Duodenal mucosa (tissue), 2 donors: ENCODE data around the gene HOOK2.

Experiments used
- H3K27ac ChIP-seq: one replicate; pipeline ENCODE4 v1.7.0; 2013; ENCODE audit warnings: low read depth, low read length
- H3K27me3 ChIP-seq, 2 donors: one replicate each; pipeline ENCODE4 v1.7.0; 2013; ENCODE audit warnings: low read length in 2 of 2, control low read depth in 1 of 2; ENCODE audit not compliant: insufficient read depth in 2 of 2, control insufficient read depth in 1 of 2
- H3K36me3 ChIP-seq, 2 donors: one replicate each; pipeline ENCODE4 v1.7.0; 2013; ENCODE audit warnings: low read length in 2 of 2, control low read depth in 1 of 2; ENCODE audit not compliant: insufficient read depth in 2 of 2, control insufficient read depth in 1 of 2
- H3K4me1 ChIP-seq, 2 donors: one replicate each; pipeline ENCODE4 v1.7.0; 2013; ENCODE audit warnings: low read length in 2 of 2, control low read depth in 1 of 2; ENCODE audit not compliant: insufficient read depth in 2 of 2, control insufficient read depth in 1 of 2
- H3K4me3 ChIP-seq, 2 donors: one replicate each; pipeline ENCODE4 v1.7.0; 2013; ENCODE audit warnings: low read length in 2 of 2, low read depth in 1 of 2
- H3K9ac ChIP-seq, 2 donors: one replicate each; pipeline ENCODE4 v1.7.0; 2013; ENCODE audit warnings: low read length in 2 of 2, low read depth in 1 of 2
- H3K9me3 ChIP-seq, 2 donors: one replicate each; pipeline ENCODE4 v1.7.0; 2013; ENCODE audit warnings: low read length in 2 of 2, control low read depth in 1 of 2; ENCODE audit not compliant: control insufficient read depth in 1 of 2

HOOK2 gene

DNA sequence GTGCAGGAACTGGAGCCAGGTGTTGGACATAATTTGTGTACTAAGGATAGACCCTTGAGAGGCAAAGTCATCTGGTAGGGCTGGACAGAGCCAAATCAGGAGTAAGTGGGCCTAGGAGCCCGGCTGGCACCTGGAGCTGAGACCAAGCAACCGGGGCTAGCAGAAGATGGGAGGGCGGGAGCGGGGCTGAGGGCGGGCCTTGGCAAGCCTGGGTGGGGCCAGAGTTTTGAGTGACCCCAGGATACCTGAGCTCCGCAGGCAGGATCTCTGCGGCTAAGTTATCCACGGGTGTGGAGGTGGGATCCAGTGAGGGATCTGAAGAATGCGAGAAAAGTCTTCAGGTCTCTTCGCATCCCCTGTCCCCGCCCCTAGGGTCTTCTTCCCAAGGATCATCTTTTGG is 8.2 kb downstream of the HOOK2 start:
- H3K36me3 ChIP-seq: peaks cover 4 to 41% of the 10 kb centered on the region in 2 donors

DNA sequence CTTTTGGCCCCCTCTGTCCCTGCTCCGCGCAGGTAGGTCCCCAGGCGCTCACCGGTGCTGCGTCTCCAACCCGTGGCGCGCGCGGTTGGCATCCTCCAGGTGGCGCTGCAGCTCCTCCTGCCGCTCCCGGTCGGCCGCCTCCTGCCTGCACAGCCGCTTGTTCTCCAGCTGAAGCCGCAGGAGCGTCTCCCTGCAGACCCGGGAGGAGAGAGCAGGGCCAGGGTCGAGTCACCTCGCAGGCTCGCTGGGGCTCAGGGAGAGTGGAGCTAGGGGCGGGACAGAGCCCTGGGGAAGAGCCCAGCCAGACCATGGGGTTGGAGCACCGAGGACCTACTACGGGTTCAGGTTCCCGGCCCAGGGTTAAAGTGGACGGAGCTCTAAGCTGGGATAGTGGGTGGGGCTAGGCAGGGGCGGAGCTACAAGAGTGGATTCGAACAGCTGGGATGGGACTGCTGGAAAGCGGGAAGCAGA is 9.3 kb downstream of the HOOK2 start:
- peaks cover 4 to 43% of the 10 kb centered on the region in 2 donors for H3K36me3 ChIP-seq
- H3K4me3 ChIP-seq: peak overlapping the region; percentile 59 to 61
- H3K4me1 ChIP-seq: peaks cover 4 to 9% of the 10 kb centered on the region in 2 donors
- H3K9ac ChIP-seq: peak overlapping the region in 1 of 2 donors; percentile 23
- H3K27me3 ChIP-seq: no peaks in the 10 kb centered on the region
- H3K27ac ChIP-seq: peak overlapping the region; percentile 42
- H3K9me3 ChIP-seq: no peaks in the 10 kb centered on the region

More for the DNA sequence above, 8.2 kb downstream of the HOOK2 start:
- H3K4me3 ChIP-seq: no peak overlapping the region
- peaks cover 4 to 9% of the 10 kb centered on the region in 2 donors for H3K4me1 ChIP-seq
- no peaks in the 10 kb centered on the region for H3K9me3 ChIP-seq
- H3K27me3 ChIP-seq: no peaks in the 10 kb centered on the region
- H3K27ac ChIP-seq: no peak overlapping the region
- H3K9ac ChIP-seq: no peak overlapping the region

DNA sequence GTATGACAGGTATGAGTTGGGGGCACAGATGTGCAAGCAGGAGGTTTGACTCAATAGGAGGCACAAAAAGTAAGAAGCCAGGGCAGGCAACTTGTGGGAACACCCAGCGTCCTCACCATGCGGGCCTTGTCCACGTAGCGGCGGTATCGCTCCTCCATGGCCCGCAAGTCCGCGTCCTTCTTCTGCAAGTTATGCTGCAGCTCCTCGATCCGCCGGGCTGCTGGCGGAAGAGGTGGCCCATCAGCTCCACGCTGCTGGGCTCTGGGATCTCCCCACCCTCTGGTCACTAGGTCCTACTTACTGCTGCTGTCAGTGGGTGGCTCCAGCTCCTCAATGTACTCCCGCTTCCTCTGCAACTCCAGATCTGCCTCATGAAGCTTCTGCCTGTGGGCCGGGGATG is 10.7 kb downstream of the HOOK2 start:
- no peaks in the 10 kb centered on the region for H3K9me3 ChIP-seq
- H3K4me1 ChIP-seq: peaks cover 0 to 4% of the 10 kb centered on the region in 2 donors
- H3K4me3 ChIP-seq: no peak overlapping the region
- peaks cover 0 to 39% of the 10 kb centered on the region in 2 donors for H3K36me3 ChIP-seq
- no peak overlapping the region for H3K9ac ChIP-seq
- no peak overlapping the region for H3K27ac ChIP-seq
- H3K27me3 ChIP-seq: no peaks in the 10 kb centered on the region

DNA sequence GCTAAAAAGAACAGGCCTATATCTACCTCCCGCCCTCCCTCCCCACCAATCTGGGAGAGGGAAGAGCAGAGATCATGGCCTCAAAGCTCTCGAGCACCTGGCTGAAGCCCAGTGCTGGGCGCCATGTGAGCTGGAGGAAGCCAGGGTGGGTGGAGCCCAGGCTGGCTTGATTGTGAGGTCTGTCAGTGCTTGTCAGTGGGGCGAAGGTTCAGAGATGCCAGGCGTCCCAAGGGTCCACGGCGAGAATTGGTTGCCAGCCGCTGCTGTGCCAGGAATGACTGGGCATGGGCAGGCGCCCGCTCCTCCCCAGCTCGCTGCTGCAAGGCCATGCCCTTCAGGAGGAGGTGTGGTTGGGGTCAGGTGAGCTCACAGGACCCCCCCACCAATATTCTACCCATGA is 12.3 kb downstream of the HOOK2 start:
- no peaks in the 10 kb centered on the region for H3K9me3 ChIP-seq
- H3K27ac ChIP-seq: no peak overlapping the region
- H3K4me1 ChIP-seq: peaks cover 0 to 4% of the 10 kb centered on the region in 2 donors
- H3K36me3 ChIP-seq: peaks cover 0 to 38% of the 10 kb centered on the region in 2 donors
- no peaks in the 10 kb centered on the region for H3K27me3 ChIP-seq
- no peak overlapping the region for H3K4me3 ChIP-seq
- no peak overlapping the region for H3K9ac ChIP-seq

DNA sequence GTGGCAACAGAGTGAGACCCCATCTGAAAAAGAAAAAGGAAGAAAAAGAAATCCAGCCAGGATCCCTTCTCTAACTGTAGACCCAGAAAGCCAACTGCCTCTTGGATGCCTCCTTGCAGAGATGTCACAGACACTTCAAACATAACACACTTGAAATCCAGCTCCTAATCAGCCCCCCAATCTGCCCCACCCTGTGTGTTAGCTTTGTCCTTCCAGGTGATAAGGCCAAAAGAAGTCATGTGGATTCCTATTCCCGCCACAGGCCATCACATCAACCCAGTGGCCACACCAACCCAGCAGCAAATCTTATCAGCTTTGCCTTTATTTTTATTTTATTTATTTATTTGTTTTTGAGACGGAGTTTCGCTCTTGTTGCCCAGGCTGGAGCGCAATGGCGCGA is 15.7 kb downstream of the HOOK2 start:
- no peaks in the 10 kb centered on the region for H3K9me3 ChIP-seq

DNA sequence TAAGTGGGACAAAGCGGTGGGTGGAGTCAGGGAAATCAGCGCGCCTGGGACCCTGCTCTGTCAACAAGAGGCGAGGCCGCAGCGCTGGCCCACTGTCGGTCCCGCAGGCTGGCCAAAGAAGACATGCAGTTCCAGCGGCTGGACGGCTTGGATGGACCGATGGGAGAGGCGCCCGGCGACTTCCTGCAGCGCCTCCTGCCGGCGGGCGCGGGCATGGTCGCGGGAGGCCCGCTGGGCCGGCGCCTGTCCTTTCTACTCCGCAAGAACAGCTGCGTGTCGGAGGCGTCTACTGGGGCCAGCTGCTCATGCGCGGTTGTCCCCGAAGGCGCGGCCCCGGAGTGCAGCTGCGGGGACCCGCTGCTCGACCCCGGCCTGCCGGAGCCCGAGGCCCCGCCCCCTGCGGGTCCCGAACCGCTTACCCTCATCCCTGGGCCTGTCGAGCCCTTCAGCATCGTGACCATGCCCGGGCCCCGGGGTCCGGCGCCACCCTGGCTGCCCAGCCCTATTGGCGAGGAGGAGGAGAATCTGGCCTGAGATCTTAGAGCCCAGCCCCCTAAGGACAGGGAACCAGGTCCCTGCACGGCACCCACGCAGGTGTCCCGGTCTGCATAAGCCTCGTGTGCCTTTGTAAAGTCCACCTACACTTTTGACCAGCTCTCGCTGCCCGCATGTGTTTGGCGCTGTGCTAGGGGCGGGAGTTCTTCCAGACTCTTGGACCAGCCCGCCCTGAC is 17.6 kb downstream of the HOOK2 start:
- Histone ChIP-seq H3K9ac (peak overlapping the region in 1 of 2 donors; percentile 43), H3K4me3 (peak overlapping the region; percentile 47 to 48), H3K27me3 (no peaks in the 10 kb centered on the region), H3K36me3 (peaks cover 0 to 5% of the 10 kb centered on the region in 2 donors), H3K27ac (no peak overlapping the region), H3K9me3 (no peaks in the 10 kb centered on the region), H3K4me1 (peaks cover 0 to 7% of the 10 kb centered on the region in 2 donors)

More for the DNA sequence above, 15.7 kb downstream of the HOOK2 start:
- Histone ChIP-seq H3K36me3 (peaks cover 0 to 16% of the 10 kb centered on the region in 2 donors), H3K4me1 (peaks cover 0 to 7% of the 10 kb centered on the region in 2 donors), H3K4me3 (no peak overlapping the region), H3K27ac (no peak overlapping the region), H3K27me3 (no peaks in the 10 kb centered on the region), H3K9ac (no peak overlapping the region)

DNA sequence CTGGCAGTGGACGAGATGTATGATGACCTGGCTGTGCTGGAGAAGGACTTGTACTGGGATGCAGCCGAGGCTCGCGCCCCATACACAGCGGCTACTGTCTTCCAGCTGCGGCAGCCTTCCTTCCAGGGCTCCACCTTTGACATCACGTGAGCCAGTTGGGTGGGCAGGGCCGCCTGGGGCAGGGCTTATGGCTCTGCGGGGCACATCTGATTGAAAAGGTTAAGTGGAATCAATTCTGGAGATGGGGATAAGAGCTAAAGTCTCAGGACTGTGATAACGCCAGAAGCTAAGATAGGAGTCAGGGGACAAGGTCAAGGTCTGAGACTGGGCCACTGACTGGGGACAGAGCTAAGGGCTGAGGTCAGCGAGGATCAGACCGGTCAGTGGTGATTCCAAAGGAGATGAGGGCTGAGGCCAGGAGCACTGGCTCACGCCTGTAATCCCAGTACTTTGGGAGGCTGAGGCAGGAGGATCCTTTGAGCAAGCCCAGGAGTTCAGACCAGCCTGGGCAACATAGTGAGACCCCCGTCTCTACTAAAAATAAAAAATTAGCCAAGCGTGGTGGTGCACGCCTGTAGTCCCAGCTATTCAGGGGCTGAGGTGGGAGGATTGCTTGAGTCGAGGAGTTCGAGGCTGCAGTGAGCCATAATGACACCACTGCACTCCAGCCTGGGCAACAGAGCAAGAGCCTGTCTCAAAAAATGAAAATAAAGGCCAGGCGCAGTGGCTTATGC is 19.0 kb downstream of the HOOK2 start:
- no peak overlapping the region for H3K4me3 ChIP-seq
- no peaks in the 10 kb centered on the region for H3K9me3 ChIP-seq
- H3K4me1 ChIP-seq: peaks cover 0 to 7% of the 10 kb centered on the region in 2 donors
- H3K36me3 ChIP-seq: no peaks in the 10 kb centered on the region
- no peak overlapping the region for H3K9ac ChIP-seq
- no peak overlapping the region for H3K27ac ChIP-seq
- peaks cover 5 to 7% of the 10 kb centered on the region in 2 donors for H3K27me3 ChIP-seq

DNA sequence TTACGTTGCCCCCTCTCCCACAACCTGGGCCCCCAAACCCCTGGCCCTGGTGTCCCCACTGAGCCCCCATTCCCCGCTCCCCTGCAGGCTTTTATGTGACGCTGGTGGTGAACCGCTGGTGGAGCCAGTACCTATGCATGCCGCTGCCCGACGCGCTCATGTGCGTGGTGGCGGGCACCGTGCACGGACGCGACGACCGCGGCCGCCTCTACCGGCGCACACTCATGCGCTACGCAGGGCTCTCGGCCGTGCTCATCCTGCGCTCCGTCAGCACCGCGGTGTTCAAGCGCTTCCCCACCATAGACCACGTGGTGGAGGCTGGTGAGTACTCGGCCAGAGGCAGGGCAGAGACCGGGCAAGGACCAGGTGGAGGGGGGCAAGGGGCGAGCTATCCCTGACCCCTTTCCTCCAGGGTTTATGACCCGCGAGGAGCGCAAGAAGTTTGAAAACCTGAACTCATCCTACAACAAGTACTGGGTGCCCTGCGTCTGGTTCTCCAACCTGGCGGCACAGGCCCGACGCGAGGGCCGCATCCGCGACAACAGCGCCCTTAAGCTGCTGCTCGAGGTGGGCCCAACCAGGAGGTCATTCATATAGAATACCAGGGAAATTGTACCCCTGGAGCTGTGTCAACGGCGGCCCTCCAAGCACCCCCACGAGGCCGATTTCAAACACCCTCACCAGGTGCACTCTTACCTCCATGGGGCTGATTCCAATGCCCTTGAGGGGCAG is 20.7 kb downstream of the HOOK2 start:
- H3K4me3 ChIP-seq: no peak overlapping the region
- peaks cover 6 to 22% of the 10 kb centered on the region in 2 donors for H3K27me3 ChIP-seq
- no peaks in the 10 kb centered on the region for H3K36me3 ChIP-seq
- H3K9ac ChIP-seq: no peak overlapping the region
- peaks cover 0 to 7% of the 10 kb centered on the region in 2 donors for H3K4me1 ChIP-seq
- H3K27ac ChIP-seq: no peak overlapping the region
- no peaks in the 10 kb centered on the region for H3K9me3 ChIP-seq

DNA sequence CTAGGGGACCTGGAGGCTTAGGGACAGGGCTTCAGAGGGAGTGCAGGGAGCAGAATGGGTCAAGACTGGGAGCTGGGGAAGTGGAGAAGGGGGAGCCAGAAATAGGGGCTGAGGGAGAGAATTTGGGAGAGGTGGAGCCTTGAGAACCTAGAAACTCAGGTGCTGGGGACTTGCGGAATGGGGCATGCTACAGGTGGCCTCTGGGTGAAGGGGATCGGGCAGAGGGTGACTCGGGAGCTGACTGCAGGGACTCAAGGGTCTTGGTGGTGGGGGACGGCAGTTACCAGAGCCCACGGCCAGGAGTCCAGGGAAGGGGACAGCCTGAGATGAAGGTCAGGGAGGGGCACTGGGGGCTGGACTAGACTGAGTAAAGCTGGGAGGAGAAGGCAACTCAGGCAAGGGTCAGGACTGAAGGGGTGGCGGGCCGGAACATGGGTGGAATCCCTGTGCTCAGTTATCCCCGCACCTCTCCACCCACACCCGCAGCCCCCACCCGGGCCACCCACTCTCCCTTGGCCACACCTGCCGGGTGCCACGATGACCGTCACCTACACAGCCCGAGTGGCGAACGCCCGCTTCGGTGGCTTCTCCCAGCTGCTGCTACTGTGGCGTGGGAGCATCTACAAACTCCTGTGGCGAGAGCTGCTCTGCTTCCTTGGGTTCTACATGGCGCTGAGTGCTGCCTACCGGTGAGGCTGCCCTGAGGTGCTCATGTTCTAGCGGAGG is 23.1 kb downstream of the HOOK2 start:
- Histone ChIP-seq H3K4me3 (no peak overlapping the region), H3K27me3 (peaks cover 6 to 23% of the 10 kb centered on the region in 2 donors), H3K27ac (no peak overlapping the region), H3K4me1 (no peaks in the 10 kb centered on the region), H3K9ac (no peak overlapping the region), H3K9me3 (peaks cover 4 to 5% of the 10 kb centered on the region in 2 donors), H3K36me3 (peaks cover 11% of the 10 kb centered on the region in 2 donors)
